Vagina (tissue), 2 donors: ENCODE results near the gene ARHGEF2. TPM values are rescaled to one million over a fixed set of nuclear protein-coding genes. Genes with fewer than 3 reads are reported as not detected.

Source experiments
- DNase-seq, 2 donors: peaks; one replicate each; pipeline ENCODE4 v3.0.0-alpha.2; 2017; ENCODE audit errors: extremely low spot score in 2 of 2
- H3K27ac ChIP-seq: fragments of 200-600 bp; sonication (generic); one replicate; pipeline ENCODE4 v1.5.1; 2019
- H3K27me3 ChIP-seq: fragments of 200-600 bp; sonication (generic); one replicate; pipeline ENCODE4 v1.5.1; 2019
- H3K36me3 ChIP-seq, 2 donors: fragments of 200-600 bp; sonication (generic); one replicate each; pipeline ENCODE4 v1.5.1; 2017 to 2019
- H3K4me1 ChIP-seq: fragments of 200-600 bp; sonication (generic); one replicate; pipeline ENCODE4 v1.5.1; 2019
- H3K4me3 ChIP-seq, 2 donors: fragments of 200-600 bp; sonication (generic); 1 replicate in 1 of 2; 2 replicates in 1 of 2; pipeline ENCODE4 v1.5.1; 2016 to 2019
- H3K9me3 ChIP-seq: fragments of 200-600 bp; sonication (generic); one replicate; pipeline ENCODE4 v1.5.1; 2019
- POLR2A ChIP-seq, 2 donors: fragments of 450-650 bp; IDR thresholded peaks; one replicate each; pipeline ENCODE4 v1.6.1; 2017; ENCODE audit warnings: antibody characterized with exemption in 2 of 2, mild to moderate bottlenecking in 2 of 2, moderate library complexity in 2 of 2
- POLR2AphosphoS5 ChIP-seq, 2 donors: sonication (generic); formaldehyde crosslinking; IDR thresholded peaks; one replicate each; pipeline ENCODE4 v1.9.0; 2017; ENCODE audit warnings: antibody characterized with exemption in 2 of 2, mild to moderate bottlenecking in 2 of 2, low read depth in 1 of 2; ENCODE audit not compliant: insufficient read depth in 1 of 2
- intact Hi-C: fragments of 100-400 bp; cut with DNase I; formaldehyde crosslinking; loops from one replicate; pipeline ENCODE4 v1.15.1; 2023
- total RNA-seq: library from RNA; depleted of rRNA; stranded (reverse); fragments of >200 nt; gene quantifications from one replicate; pipeline ENCODE4 v1.2.3, GENCODE V29; 2016
- TF ChIP-seq, protein P1 (sequence below), 3 experiments: fragments of 450-650 bp in 2 of 3; fragments of 200-600 bp in 1 of 3; sonication (generic) in 1 of 3; IDR thresholded peaks; one replicate each; pipeline ENCODE4 v1.5.1; 2017 to 2019; ENCODE audit warnings: antibody characterized with exemption in 3 of 3, mild to moderate bottlenecking in 2 of 3, moderate library complexity in 2 of 3

The ARHGEF2 gene
- total RNA-seq, 1 donor from 2014 or later = 76.4 TPM

GRCh38 chr1:155974208-155975115 is 3.9 kb downstream of the ARHGEF2 start:
- no peaks in the 10 kb centered on the region for H3K36me3 ChIP-seq
- peaks cover 89% of the 10 kb centered on the region for H3K4me1 ChIP-seq
- DNase-seq = no peak
- H3K4me3 ChIP-seq = peak overlapping the region; percentile 85 to 87
- H3K27me3 ChIP-seq = no peaks in the 10 kb centered on the region
- intact Hi-C loops = no loop called here
- no peaks in the 10 kb centered on the region for H3K9me3 ChIP-seq
- TF ChIP-seq, protein P1, sequence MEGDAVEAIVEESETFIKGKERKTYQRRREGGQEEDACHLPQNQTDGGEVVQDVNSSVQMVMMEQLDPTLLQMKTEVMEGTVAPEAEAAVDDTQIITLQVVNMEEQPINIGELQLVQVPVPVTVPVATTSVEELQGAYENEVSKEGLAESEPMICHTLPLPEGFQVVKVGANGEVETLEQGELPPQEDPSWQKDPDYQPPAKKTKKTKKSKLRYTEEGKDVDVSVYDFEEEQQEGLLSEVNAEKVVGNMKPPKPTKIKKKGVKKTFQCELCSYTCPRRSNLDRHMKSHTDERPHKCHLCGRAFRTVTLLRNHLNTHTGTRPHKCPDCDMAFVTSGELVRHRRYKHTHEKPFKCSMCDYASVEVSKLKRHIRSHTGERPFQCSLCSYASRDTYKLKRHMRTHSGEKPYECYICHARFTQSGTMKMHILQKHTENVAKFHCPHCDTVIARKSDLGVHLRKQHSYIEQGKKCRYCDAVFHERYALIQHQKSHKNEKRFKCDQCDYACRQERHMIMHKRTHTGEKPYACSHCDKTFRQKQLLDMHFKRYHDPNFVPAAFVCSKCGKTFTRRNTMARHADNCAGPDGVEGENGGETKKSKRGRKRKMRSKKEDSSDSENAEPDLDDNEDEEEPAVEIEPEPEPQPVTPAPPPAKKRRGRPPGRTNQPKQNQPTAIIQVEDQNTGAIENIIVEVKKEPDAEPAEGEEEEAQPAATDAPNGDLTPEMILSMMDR (IDR thresholded peaks at IDR 0.05) = no peak
- no peak for TF ChIP-seq POLR2A (IDR thresholded peaks at IDR 0.05)
- TF ChIP-seq POLR2AphosphoS5 (IDR thresholded peaks at IDR 0.05; ENCODE audit: insufficient read depth in 1 of 2, low read depth in 1 of 2) = no peak
- peak overlapping the region; percentile 95 for H3K27ac ChIP-seq

- intact Hi-C loops = no loop called here
- Histone ChIP-seq H3K27ac (peak overlapping the region; percentile 95), H3K27me3 (no peaks in the 10 kb centered on the region), H3K4me3 (no peak overlapping the region), H3K9me3 (no peaks in the 10 kb centered on the region), H3K4me1 (peaks cover 89% of the 10 kb centered on the region), H3K36me3 (peaks cover 0 to 5% of the 10 kb centered on the region in 2 donors)
- TF ChIP-seq POLR2A (IDR thresholded peaks at IDR 0.05) (no peak), POLR2AphosphoS5 (IDR thresholded peaks at IDR 0.05; ENCODE audit: insufficient read depth in 1 of 2, low read depth in 1 of 2) (no peak)
- TF ChIP-seq, protein P1 (IDR thresholded peaks at IDR 0.05) = no peak
- DNase-seq = no peak
Observed at GRCh38 chr1:155973723-155974122, 4.6 kb downstream of the ARHGEF2 start.

- intact Hi-C loops = no loop called here
- H3K4me1 ChIP-seq = peaks cover 98% of the 10 kb centered on the region
Observed at GRCh38 chr1:155971910-155972809, 6.2 kb downstream of the ARHGEF2 start.

DNA sequence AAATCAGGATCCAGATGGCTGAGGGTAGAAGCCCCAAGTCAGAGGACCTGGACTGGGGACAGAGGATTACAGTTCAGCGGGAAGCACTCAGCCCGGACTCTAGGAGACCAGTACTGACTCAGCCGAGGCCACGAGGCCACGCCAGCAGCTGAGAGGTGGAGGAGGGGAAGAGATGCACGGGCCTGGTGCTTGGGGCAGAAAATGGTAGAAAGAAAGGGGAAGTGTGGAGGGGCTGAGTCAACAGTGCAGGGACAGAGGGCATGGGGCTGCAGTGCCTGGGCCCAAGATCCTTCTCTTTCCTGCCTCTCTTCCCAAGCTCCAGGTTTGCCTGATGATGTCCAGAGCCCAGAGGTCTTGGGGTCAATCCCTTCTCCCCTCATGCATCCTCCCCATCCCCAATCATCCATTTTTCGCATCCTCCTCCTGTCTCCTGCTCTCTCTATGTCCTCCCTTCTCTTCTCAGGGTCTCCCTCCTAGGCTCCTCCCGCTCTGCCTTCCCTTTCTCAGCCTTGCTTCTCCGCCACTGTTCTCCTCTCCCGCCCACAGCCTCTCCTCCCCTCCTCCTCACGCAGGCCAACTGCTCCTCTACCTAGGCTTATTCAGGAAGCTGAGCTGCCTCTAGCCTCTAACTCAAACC is 7.7 kb downstream of the ARHGEF2 start:
- H3K27me3 ChIP-seq = no peaks in the 10 kb centered on the region
- no peak for TF ChIP-seq POLR2A (IDR thresholded peaks at IDR 0.05)
- TF ChIP-seq, protein P1 (IDR thresholded peaks at IDR 0.05) = no peak
- peak in 1 of 2 donors; percentile 43 for TF ChIP-seq POLR2AphosphoS5 (IDR thresholded peaks at IDR 0.05; ENCODE audit: insufficient read depth in 1 of 2, low read depth in 1 of 2)
- intact Hi-C loops = no loop called here
- H3K27ac ChIP-seq = peak overlapping the region; percentile 63
- peaks cover 0 to 28% of the 10 kb centered on the region in 2 donors for H3K36me3 ChIP-seq
- DNase-seq = no peak
- H3K4me3 ChIP-seq = peak overlapping the region in 1 of 2 donors; percentile 18
- H3K9me3 ChIP-seq = no peaks in the 10 kb centered on the region
- peaks cover 90% of the 10 kb centered on the region for H3K4me1 ChIP-seq

More at GRCh38 chr1:155971910-155972809, 6.2 kb downstream of the ARHGEF2 start:
- DNase-seq = no peak
- Histone ChIP-seq H3K9me3 (no peaks in the 10 kb centered on the region), H3K27ac (peak overlapping the region; percentile 52), H3K4me3 (no peak overlapping the region), H3K36me3 (peaks cover 0 to 15% of the 10 kb centered on the region in 2 donors), H3K27me3 (no peaks in the 10 kb centered on the region)
- TF ChIP-seq, protein P1 (IDR thresholded peaks at IDR 0.05) = no peak
- TF ChIP-seq POLR2AphosphoS5 (IDR thresholded peaks at IDR 0.05; ENCODE audit: insufficient read depth in 1 of 2, low read depth in 1 of 2) (no peak), POLR2A (IDR thresholded peaks at IDR 0.05) (no peak)
